ENCODE measurements around the gene MBD6. TPM values are rescaled to one million over a fixed set of nuclear protein-coding genes. Genes with fewer than 3 reads are reported as not detected.

MBD6 gene
- total RNA-seq, 6 donors from 2014 or later, result 25.1 to 184 (median 94.7) TPM

Small RNA genes lying within 50 kb of the gene (small RNA-seq; reads per million reads assigned to genes)
- 0 to 0.07 (median 0) reads per million in 4 donors for gene MIR616

Other genes starting within 250 kb of the MBD6 start
- 10 to 100 TPM; 39.2 to 94.3 (median 59.2) TPM for gene R3HDM2, start 91.8 kb upstream of the MBD6 start, total RNA-seq
- not detected for gene INHBC, start 88.0 kb upstream of the MBD6 start, total RNA-seq
- gene INHBE, start 67.5 kb upstream of the MBD6 start, total RNA-seq, result under 1 TPM in 1 of 6 donors, not detected in 5; 0.11 TPM
- gene GLI1, start 63.0 kb upstream of the MBD6 start, total RNA-seq, result 1 to 10 TPM in 2 of 6 donors, under 1 TPM in 2, not detected in 2; 0.69 to 3.0 (median 1.5) TPM
- 100 to 1,000 TPM in 1 of 6 donors, 10 to 100 TPM in 5; 29.2 to 131 (median 43.7) TPM for gene ARHGAP9, start 43.0 kb upstream of the MBD6 start, total RNA-seq
- gene MARS1, start 34.8 kb upstream of the MBD6 start, total RNA-seq, result 100 to 1,000 TPM in 3 of 6 donors, 10 to 100 TPM in 3; 73.9 to 189 (median 101) TPM
- 10 to 100 TPM; 26.1 to 45.1 (median 33.1) TPM for gene DDIT3, start 2.3 kb upstream of the MBD6 start, total RNA-seq
- 100 to 1,000 TPM in 4 of 6 donors, 10 to 100 TPM in 2; 83.1 to 145 (median 110) TPM for gene DCTN2, start 24.4 kb downstream of the MBD6 start, total RNA-seq
- gene KIF5A, start 27.2 kb downstream of the MBD6 start, total RNA-seq, result under 1 TPM in 5 of 6 donors, not detected in 1; 0.06 to 0.39 (median 0.20) TPM
- 10 to 100 TPM; 13.4 to 56.7 (median 30.7) TPM for gene PIP4K2C, start 68.4 kb downstream of the MBD6 start, total RNA-seq
- gene DTX3, start 82.0 kb downstream of the MBD6 start, total RNA-seq, result 10 to 100 TPM; 12.8 to 44.0 (median 21.1) TPM
- 10 to 100 TPM in 2 of 6 donors, 1 to 10 TPM in 4; 6.6 to 78.6 (median 8.2) TPM for gene ARHGEF25, start 88.6 kb downstream of the MBD6 start, total RNA-seq
- 1 to 10 TPM in 1 of 6 donors, under 1 TPM in 5; under 0.01 to 2.6 (median 0.80) TPM for gene B4GALNT1, start 110.4 kb downstream of the MBD6 start, total RNA-seq
- 100 to 1,000 TPM; 171 to 305 (median 278) TPM for gene OS9, start 171.3 kb downstream of the MBD6 start, total RNA-seq
- gene AGAP2, start 215.9 kb downstream of the MBD6 start, total RNA-seq, result 1 to 10 TPM; 2.0 to 7.3 (median 5.8) TPM
- gene TSPAN31, start 222.2 kb downstream of the MBD6 start, total RNA-seq, result 10 to 100 TPM; 16.8 to 54.6 (median 37.3) TPM
- gene CDK4, start 229.5 kb downstream of the MBD6 start, total RNA-seq, result 100 to 1,000 TPM in 2 of 6 donors, 10 to 100 TPM in 4; 38.5 to 109 (median 62.5) TPM
- gene MARCHF9, start 232.3 kb downstream of the MBD6 start, total RNA-seq, result 10 to 100 TPM; 15.4 to 36.7 (median 21.3) TPM
- gene CYP27B1, start 244.3 kb downstream of the MBD6 start, total RNA-seq, result 1 to 10 TPM in 4 of 6 donors, under 1 TPM in 1, not detected in 1; 0.98 to 5.2 (median 2.5) TPM
- 10 to 100 TPM in 4 of 6 donors, 1 to 10 TPM in 2; 1.3 to 30.2 (median 16.9) TPM for gene METTL1, start 249.3 kb downstream of the MBD6 start, total RNA-seq
- 10 to 100 TPM in 2 of 6 donors, 1 to 10 TPM in 4; 4.2 to 18.3 (median 6.4) TPM for gene EEF1AKMT3, start 249.8 kb downstream of the MBD6 start, total RNA-seq

Measured in upper lobe of left lung (tissue), 6 donors.